PC-9 (cell line): Measurements from ENCODE around the gene CRTC3.

ENCODE experiments used
- CTCF ChIP-seq: fragments of 200-600 bp; sonication (generic); conservative IDR thresholded peaks from 2 replicates; pipeline ENCODE4 v1.6.1; 2017; ENCODE audit warnings: mixed run types, antibody characterized with exemption, mild to moderate bottlenecking, moderate library complexity
- EZH2 ChIP-seq: fragments of 200-600 bp; sonication (generic); IDR thresholded peaks from 2 replicates; pipeline ENCODE4 v1.8.0; 2017; ENCODE audit warnings: antibody characterized with exemption, low read depth

- TF ChIP-seq CTCF (no peak), EZH2 (no peak)
Observed at GRCh38 chr15:90586948-90587347, 57.2 kb downstream of the CRTC3 start.
